ENCODE results near the gene LYRM2. TPM values are rescaled to one million over a fixed set of nuclear protein-coding genes. Genes with fewer than 3 reads are reported as not detected.

The LYRM2 gene
- total RNA-seq, 4 donors from 2014 or later, result 16.1 to 24.7 (median 20.1) TPM

DNA sequence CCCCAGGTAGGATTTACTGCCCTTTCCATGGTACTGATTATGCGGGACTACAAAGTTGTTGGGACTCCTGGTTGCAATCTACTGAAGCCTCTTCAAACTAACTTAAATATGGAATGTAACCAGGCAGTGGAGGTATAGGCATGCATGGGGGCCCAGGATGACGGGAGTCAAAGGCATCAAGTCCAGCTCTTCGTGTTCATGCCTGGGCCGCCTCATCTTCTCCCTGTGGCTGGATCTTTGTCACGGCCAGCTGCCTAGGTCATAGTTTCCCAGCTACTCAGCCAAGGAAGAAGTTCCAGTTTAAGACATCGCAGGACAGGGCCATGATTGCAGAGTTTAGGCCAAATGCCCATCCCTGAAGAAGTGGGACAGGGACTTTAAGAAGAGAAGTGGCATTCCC, 20.5 kb downstream of the LYRM2 start:
- TF ChIP-seq, protein P1, sequence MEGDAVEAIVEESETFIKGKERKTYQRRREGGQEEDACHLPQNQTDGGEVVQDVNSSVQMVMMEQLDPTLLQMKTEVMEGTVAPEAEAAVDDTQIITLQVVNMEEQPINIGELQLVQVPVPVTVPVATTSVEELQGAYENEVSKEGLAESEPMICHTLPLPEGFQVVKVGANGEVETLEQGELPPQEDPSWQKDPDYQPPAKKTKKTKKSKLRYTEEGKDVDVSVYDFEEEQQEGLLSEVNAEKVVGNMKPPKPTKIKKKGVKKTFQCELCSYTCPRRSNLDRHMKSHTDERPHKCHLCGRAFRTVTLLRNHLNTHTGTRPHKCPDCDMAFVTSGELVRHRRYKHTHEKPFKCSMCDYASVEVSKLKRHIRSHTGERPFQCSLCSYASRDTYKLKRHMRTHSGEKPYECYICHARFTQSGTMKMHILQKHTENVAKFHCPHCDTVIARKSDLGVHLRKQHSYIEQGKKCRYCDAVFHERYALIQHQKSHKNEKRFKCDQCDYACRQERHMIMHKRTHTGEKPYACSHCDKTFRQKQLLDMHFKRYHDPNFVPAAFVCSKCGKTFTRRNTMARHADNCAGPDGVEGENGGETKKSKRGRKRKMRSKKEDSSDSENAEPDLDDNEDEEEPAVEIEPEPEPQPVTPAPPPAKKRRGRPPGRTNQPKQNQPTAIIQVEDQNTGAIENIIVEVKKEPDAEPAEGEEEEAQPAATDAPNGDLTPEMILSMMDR (IDR thresholded peaks at IDR 0.05; ENCODE audit: low read depth), result no peak

DNA sequence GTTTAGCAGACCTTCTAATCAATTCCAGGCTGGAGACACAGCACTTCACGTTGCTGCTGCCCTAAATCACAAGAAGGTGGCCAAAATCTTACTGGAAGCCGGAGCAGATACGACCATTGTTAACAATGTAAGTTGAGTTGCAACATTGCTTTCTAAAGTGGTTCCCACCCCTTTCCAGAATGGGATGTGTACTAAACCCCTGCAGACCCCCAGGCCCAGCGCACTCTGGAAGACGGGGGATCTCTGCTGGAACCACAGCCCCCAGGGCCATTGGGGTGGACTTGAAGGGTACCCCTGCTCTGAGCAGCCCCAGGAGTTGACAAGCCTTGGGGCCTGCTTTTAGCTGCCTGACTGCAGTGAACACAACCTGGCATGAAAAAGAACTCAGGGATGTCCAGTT, 22.0 kb downstream of the LYRM2 start:
- TF ChIP-seq, protein P1 (IDR thresholded peaks at IDR 0.05; ENCODE audit: low read depth), result no peak

DNA sequence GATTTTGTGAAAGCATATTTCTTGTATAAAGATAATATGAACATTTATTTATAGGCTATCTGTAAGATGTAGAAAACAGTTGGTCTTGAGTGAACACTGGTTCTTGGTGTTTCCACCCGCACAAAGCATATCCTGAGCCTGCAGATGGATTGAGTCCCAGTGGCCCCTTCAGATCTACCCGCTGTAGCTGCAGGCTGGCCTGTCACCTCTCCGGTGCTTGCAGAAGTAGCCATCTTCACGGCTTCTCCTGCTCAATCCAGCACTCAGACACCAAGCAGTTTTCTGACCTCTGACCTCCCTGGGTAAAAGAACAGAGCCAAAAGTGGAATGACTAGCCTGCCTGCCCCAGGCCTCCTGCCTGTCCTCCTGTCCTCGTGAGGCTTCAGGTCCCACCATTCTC, 22.7 kb downstream of the LYRM2 start:
- TF ChIP-seq, protein P1 (IDR thresholded peaks at IDR 0.05; ENCODE audit: low read depth), result no peak

GRCh38 chr6:89613790-89614189, 24.8 kb downstream of the LYRM2 start:
- TF ChIP-seq, protein P1 (IDR thresholded peaks at IDR 0.05; ENCODE audit: low read depth), result no peak

DNA sequence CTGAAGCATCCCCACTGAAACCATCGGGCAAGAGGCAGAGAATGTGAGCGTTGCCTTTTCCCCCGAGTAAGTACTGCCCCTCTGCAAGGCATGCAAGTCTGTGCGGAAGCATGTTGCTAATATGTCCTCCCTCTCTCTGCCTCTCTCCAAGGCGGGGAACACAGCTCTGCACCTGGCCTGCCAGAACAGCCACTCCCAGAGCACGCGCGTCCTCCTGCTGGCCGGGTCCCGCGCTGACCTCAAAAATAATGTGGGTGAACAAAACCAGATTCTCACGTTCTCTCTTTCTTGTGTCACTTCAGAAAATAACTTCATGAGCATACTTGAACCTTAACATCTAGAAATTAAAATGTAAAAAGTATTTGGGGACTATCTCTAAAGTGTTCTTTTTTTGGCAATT, 26.4 kb downstream of the LYRM2 start:
- TF ChIP-seq, protein P1 (IDR thresholded peaks at IDR 0.05; ENCODE audit: low read depth), result no peak

GRCh38 chr6:89611666-89612065, 26.9 kb downstream of the LYRM2 start:
- TF ChIP-seq, protein P1 (IDR thresholded peaks at IDR 0.05; ENCODE audit: low read depth), result no peak

GRCh38 chr6:89610149-89610642, 28.4 kb downstream of the LYRM2 start:
- TF ChIP-seq, protein P1 (IDR thresholded peaks at IDR 0.05; ENCODE audit: low read depth), result no peak

Data from subcutaneous adipose tissue (tissue), 4 donors.